Activated CD8-positive, alpha-beta memory T cell treated with anti-CD3 and anti-CD28 coated beads for 24 hours (primary cell): ENCODE data around the gene ZNF613.
"Not testable (repeated sequence)": the region's sequence is repeated elsewhere in the genome, so short reads cannot be mapped to it uniquely, and the experiment has no call there.

Source experiments
- DNase-seq: peaks from one replicate; pipeline ENCODE4 v3.0.0-alpha.2; 2020

The ZNF613 gene

DNA sequence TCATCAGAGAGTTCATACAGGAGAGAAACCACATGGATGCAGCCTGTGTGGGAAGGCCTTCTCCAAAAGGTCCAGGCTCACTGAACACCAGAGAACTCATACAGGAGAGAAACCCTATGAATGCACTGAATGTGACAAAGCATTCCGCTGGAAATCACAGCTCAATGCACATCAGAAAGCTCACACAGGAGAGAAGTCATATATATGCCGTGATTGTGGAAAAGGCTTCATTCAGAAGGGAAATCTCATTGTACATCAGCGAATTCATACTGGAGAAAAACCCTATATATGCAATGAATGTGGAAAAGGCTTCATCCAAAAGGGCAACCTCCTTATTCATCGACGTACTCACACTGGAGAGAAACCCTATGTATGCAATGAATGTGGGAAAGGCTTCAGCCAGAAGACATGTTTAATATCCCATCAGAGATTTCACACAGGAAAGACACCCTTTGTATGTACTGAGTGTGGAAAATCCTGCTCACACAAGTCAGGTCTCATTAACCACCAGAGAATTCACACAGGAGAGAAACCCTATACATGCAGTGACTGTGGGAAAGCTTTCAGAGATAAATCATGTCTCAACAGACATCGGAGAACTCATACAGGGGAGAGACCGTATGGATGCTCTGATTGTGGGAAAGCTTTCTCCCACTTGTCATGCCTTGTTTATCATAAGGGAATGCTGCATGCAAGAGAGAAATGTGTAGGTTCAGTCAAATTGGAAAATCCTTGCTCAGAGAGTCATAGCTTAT, 17.7 kb downstream of the ZNF613 start:
- DNase-seq, result no peak

DNA sequence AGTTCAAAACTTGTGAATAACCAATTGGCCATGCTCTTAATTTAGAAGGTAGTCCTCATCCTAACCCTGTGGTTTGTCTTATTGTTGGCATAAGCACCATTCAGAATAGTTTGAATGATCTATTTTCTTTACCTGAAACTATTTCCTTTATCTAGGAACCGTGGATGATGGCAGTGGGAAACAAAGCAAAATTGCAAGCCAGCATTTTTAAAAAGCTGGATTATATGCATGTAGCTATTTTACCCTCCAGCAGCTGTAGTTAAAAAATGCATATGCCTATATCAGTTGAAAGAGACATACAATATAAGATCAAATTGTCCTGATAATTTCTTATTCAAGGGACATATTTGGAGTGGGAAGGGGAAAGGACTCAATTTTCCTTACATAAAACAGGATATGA, 19.3 kb downstream of the ZNF613 start:
- DNase-seq, result no peak

DNA sequence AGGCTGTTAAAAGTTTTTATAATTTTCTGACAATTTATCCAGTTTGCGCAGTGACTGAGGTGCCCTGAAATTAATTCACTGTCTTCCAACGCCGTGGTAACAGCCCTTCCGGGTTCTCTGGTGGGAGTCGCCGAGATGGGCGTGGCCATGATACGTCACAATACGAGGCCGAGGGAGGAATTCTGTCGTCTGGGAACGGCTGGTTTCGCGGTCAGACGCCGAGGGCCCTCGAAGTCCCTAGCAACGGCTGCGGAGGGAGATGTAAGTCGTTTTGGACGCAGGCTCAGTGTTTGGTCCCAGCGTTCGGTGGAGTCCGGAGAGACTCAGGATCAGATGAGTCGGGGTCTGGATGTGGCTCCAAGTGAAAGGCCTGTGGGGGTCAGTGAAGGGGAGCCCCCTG, 21.7 kb downstream of the ZNF613 start:
- no peak for DNase-seq

GRCh38 chr19:51957846-51958245, 30.6 kb downstream of the ZNF613 start:
- not testable (repeated sequence) for DNase-seq

DNA sequence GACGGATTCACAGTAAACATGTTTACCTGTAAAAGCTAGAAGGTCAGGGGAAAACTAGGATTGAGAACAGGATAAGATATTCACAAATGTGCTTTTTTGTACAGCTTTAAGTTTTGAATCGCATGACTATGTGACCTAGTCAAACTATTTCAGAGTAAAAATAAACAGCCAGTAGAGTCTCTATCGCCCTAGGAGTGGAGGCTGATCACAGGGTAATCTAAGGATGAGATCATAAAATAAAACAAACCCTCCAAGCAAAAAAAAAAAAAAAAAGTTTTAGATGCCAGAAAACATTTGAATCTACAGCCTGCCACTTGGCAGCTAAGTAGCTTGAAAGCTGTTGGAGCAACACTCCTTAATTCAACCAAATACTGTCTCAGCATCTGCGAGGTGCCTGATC, 32.5 kb downstream of the ZNF613 start:
- DNase-seq, result no peak

GRCh38 chr19:51960621-51961233, 33.5 kb downstream of the ZNF613 start:
- not testable (repeated sequence) for DNase-seq

DNA sequence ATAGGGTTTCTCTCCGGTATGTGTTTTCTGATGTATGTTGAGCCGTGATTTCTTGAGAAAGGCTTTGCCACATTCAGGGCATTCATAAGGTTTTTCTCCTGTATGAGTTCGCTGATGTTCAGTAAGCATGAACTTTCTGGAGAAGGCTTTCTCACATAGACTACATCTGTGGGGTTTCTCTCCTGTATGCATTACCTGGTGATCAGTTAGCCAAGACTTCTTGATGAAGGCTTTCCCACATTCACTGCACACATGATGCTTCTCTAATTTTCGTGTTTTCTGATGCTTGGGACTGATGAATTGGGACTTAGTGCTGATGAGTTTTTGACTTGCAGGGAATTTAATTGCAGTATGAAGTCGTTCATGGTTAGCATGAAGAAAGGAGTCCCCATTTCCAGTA, 38.3 kb downstream of the ZNF613 start:
- no peak for DNase-seq

DNA sequence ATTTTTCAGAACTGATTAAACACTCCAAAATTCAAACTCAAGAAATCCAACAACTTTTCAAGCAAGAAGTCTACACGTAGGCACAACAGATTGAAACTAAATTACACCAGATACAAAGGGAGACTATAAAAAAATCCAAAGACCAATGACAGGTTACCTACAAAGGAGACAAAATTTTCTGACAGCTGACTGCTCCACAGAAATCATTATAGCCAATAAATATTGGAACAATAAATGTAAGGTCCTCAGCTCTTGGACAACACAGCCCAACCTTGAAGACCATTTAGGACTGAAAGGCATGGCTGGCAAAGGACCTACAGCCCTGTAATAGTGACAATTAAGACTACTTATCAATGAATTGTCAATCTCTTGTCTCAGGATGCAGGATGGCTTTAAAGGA, 43.4 kb downstream of the ZNF613 start:
- DNase-seq, result no peak

DNA sequence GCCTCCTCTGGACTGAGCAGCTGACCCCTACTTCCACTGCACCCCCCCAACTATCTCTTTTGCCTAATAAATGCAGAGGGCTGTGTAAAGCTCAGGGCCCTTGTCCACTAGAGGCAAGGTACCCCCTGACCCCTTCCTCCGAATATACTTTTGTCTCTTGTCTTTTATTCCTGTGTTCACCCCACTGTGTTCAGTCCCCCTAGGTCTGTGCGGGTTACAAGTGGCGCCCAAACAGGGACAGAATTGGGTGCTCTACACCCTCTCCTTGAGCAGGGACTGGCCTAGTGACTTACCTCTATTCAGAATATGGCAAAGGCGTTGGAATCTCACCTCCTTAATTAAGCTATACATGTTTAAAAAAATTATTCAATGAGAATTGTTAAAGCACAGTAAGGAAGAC, 44.4 kb downstream of the ZNF613 start:
- DNase-seq, result no peak

DNA sequence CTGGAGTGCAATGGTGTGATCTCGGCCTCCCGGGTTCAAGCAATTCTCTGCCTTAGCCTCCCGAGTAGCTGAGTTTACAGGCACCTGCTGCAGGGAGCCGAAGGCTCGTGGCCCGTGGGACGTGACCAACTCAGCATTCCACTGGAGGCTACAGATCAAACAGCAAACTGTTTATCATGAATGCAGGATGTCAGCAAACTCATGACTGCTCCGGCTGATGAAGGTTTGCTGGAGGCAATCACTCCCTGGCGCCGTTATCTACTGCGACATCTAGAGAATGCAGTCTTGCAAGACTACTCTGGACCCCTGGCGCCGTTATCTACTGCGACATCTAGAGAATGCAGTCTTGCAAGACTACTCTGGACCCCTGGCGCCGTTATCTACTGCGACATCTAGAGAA, 48.5 kb downstream of the ZNF613 start:
- DNase-seq, result not testable (repeated sequence)

DNA sequence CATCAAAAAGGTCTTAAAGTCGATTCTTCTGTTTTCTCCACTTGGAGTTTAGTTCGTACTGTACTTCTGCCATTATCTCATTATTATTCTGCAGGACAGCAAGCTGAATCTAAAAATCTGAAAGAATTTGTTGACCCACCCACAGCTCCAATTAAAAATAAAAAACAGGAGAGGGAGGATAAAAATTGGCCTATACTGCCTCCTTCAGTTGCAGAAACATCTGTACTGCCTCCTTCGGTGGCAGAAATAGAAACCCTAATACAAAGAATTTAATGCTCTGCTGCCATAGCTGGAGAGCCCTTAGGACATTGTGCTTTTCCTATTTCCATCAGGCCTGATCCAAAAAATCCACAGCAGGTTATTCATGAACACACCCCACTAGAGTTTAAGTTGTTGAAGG, 49.6 kb downstream of the ZNF613 start:
- DNase-seq, result no peak

GRCh38 chr19:51977346-51977745, 50.1 kb downstream of the ZNF613 start:
- no peak for DNase-seq

GRCh38 chr19:51978882-51979281, 51.6 kb downstream of the ZNF613 start:
- no peak for DNase-seq

GRCh38 chr19:51980116-51980736, 53.0 kb downstream of the ZNF613 start:
- no peak for DNase-seq

GRCh38 chr19:51980926-51981325, 53.7 kb downstream of the ZNF613 start:
- not testable (repeated sequence) for DNase-seq

- no peak for DNase-seq
These were observed 56.1 kb downstream of the ZNF613 start for GRCh38 chr19:51983361-51983760.

DNA sequence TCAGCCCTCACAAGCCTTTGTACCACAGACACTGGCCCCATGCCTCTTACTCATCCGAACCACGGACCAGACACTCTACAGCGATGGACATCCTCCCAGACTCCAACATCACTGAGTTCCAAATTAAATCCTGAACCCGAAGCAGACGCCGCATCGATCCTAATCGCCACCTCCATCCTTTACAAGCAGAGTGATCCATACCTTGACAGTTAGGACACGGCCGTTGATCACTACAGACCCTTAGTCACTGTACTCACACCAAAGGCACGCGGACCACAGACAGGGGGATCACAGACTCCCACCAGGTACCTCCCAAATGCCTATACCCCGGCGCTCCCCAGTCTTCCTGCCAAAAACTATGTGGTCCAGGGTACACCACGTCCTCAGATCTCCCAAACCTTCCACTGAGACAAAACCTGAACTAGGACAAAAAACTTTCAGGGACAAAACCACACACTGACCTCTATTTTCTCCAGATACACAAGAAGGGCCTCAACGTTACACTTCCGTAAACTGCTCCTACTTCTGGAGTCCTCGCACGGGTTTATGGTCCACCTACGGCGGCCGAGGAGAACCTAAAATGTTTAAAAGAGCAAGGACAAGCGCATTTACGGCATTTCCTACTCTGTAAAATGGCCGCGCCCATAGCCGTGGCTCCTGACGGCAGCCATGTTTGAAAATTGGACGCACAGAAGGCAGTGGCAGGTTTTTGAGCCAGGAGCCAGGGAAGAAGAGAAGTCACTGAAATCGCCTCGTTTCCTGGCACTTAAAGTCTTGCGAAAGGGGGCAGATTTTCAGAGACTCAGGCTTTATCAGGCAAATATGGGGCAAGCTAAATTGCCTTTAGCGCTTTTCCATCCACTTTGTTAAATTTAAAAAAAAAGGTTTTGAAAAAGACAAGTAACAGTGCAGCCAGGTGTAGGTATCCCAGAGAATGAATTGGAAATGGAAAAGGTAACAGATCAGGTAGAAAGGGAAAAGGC, 59.3 kb downstream of the ZNF613 start, which contains the start of gene ZNF350:
TSS of gene ZNF350 (minus strand) at position 532 of the 983 bp plus-strand sequence. CDS start 12,480 bp downstream, outside the sequence.
- peak; percentile 90 for DNase-seq

- DNase-seq, result no peak
These were observed 66.2 kb downstream of the ZNF613 start for GRCh38 chr19:51993422-51993821.

- DNase-seq, result no peak
These were observed 66.9 kb downstream of the ZNF613 start for GRCh38 chr19:51994048-51994644.
